Activated naive CD8-positive, alpha-beta T cell treated with anti-CD3 and anti-CD28 coated beads for 36 hours (primary cell): ENCODE data around the gene CARD16. TPM values are rescaled to one million over a fixed set of nuclear protein-coding genes. Genes with fewer than 3 reads are reported as not detected.

Experiments used
- total RNA-seq, 2 experiments: library from RNA; stranded (reverse); gene quantifications; one replicate each; pipeline ENCODE4 v1.2.3, GENCODE V29; 2021

The CARD16 gene
- total RNA-seq, 2 experiments from 2014 or later: 16.9 to 17.6 TPM

Other genes with a start within 250 kb of the CARD16 start
- gene CASP12, start 146.9 kb downstream of the CARD16 start, total RNA-seq: not detected
- 10 to 100 TPM; 43.9 to 51.8 TPM for gene CASP4, start 76.8 kb downstream of the CARD16 start, total RNA-seq
- not detected for gene CASP5, start 22.2 kb downstream of the CARD16 start, total RNA-seq
- gene CASP1, start 10.2 kb downstream of the CARD16 start, total RNA-seq: 10 to 100 TPM; 38.9 to 40.1 TPM
- not detected for gene CARD18, start 94.4 kb upstream of the CARD16 start, total RNA-seq